Left ventricle myocardium inferior (tissue), 1 donor: ENCODE results near the gene AHSA1. TPM values are rescaled to one million over a fixed set of nuclear protein-coding genes. Genes with fewer than 3 reads are reported as not detected.

Experiments used
- DNase-seq: peaks from one replicate; pipeline ENCODE4 v3.0.0-alpha.2; 2020
- H3K27ac ChIP-seq: fragments of 200-600 bp; replicated peaks from 2 replicates; pipeline ENCODE4 v1.8.0; 2021
- H3K27me3 ChIP-seq: fragments of 200-600 bp; 2 replicates; pipeline ENCODE4 v1.8.0; 2021; ENCODE audit warnings: low read depth
- H3K36me3 ChIP-seq: fragments of 200-600 bp; 2 replicates; pipeline ENCODE4 v1.8.0; 2021
- H3K4me1 ChIP-seq: fragments of 200-600 bp; 2 replicates; pipeline ENCODE4 v1.8.0; 2021
- H3K4me3 ChIP-seq: fragments of 200-600 bp; 2 replicates; pipeline ENCODE4 v1.8.0; 2021; ENCODE audit warnings: mild to moderate bottlenecking, moderate library complexity
- H3K9me3 ChIP-seq: fragments of 200-600 bp; replicated peaks from 2 replicates; pipeline ENCODE4 v1.8.0; 2021
- CTCF ChIP-seq: fragments of 200-600 bp; IDR thresholded peaks from 2 replicates; pipeline ENCODE4 v1.8.0; 2021; ENCODE audit warnings: antibody characterized with exemption, mild to moderate bottlenecking, borderline replicate concordance
- intact Hi-C: fragments of 100-400 bp; cut with micrococcal nuclease; formaldehyde crosslinking; loops from one replicate; pipeline ENCODE4 v1.11.0; 2022
- total RNA-seq: library from RNA; stranded (reverse); fragmentation: NEBNext Ultra II Directional; extraction: Animal tissue kit (Norgen Biotek cat#: 25700); gene quantifications from one replicate; pipeline ENCODE4 v1.2.1, GENCODE V29; 2021
- donor health status: DM: no; HTN: yes; CAD: no; lungs with severe emphysema.

The AHSA1 gene
- total RNA-seq, 1 donor from 2014 or later = 183 TPM

GRCh38 chr14:77474479-77475177, 16.7 kb downstream of the AHSA1 start:
- no peak overlapping the region for H3K4me3 ChIP-seq
- DNase-seq = no peak
- no peaks in the 10 kb centered on the region for H3K4me1 ChIP-seq
- H3K27ac ChIP-seq = no peak overlapping the region
- no peaks in the 10 kb centered on the region for H3K9me3 ChIP-seq
- intact Hi-C loops = no loop called here
- H3K36me3 ChIP-seq = peaks cover 4% of the 10 kb centered on the region
- TF ChIP-seq CTCF = no peak
- no peaks in the 10 kb centered on the region for H3K27me3 ChIP-seq

GRCh38 chr14:77475432-77476115, 17.7 kb downstream of the AHSA1 start:
- Histone ChIP-seq H3K4me3 (no peak overlapping the region), H3K36me3 (no peaks in the 10 kb centered on the region), H3K27ac (no peak overlapping the region), H3K27me3 (no peaks in the 10 kb centered on the region), H3K4me1 (no peaks in the 10 kb centered on the region), H3K9me3 (no peaks in the 10 kb centered on the region)
- no peak for DNase-seq
- intact Hi-C loops = no loop called here
- no peak for TF ChIP-seq CTCF

- intact Hi-C loops = no loop called here
- Histone ChIP-seq H3K9me3 (no peaks in the 10 kb centered on the region), H3K36me3 (no peaks in the 10 kb centered on the region), H3K27me3 (no peaks in the 10 kb centered on the region), H3K27ac (no peak overlapping the region), H3K4me1 (no peaks in the 10 kb centered on the region), H3K4me3 (no peak overlapping the region)
- no peak for TF ChIP-seq CTCF
- no peak for DNase-seq
Measured at GRCh38 chr14:77478029-77478428, 20.1 kb downstream of the AHSA1 start.

- intact Hi-C loops = no loop called here
- no peaks in the 10 kb centered on the region for H3K36me3 ChIP-seq
- H3K4me3 ChIP-seq = no peak overlapping the region
- no peaks in the 10 kb centered on the region for H3K4me1 ChIP-seq
- no peaks in the 10 kb centered on the region for H3K9me3 ChIP-seq
- TF ChIP-seq CTCF = no peak
- no peak for DNase-seq
- H3K27ac ChIP-seq = no peak overlapping the region
- H3K27me3 ChIP-seq = no peaks in the 10 kb centered on the region
Measured at GRCh38 chr14:77478796-77479195, 20.9 kb downstream of the AHSA1 start.

GRCh38 chr14:77482422-77482821, 24.5 kb downstream of the AHSA1 start:
- Histone ChIP-seq H3K4me1 (no peaks in the 10 kb centered on the region), H3K27me3 (no peaks in the 10 kb centered on the region), H3K27ac (no peak overlapping the region), H3K9me3 (no peaks in the 10 kb centered on the region), H3K36me3 (no peaks in the 10 kb centered on the region), H3K4me3 (no peak overlapping the region)
- no peak for DNase-seq
- intact Hi-C loops = no loop called here
- no peak for TF ChIP-seq CTCF
